NCI-H69 (cell line): Measurements from ENCODE around the gene VPS13D.

Experiments used
- DNase-seq: peaks from one replicate; lab custom pipeline; 2025; lab: John Stamatoyannopoulos, UW

The VPS13D gene

GRCh38 chr1:12228979-12229378, 851 bp upstream of the VPS13D start:
- no peak for DNase-seq

GRCh38 chr1:12229386-12229834, 420 bp upstream of the VPS13D start:
- DNase-seq = no peak

GRCh38 chr1:12230549-12231275, 882 bp downstream of the VPS13D start:
- DNase-seq = peak; percentile 3

- no peak for DNase-seq
Measured at GRCh38 chr1:12231276-12231595, 1.4 kb downstream of the VPS13D start.

GRCh38 chr1:12232221-12232620, 2.4 kb downstream of the VPS13D start:
- no peak for DNase-seq

- no peak for DNase-seq
Measured at GRCh38 chr1:12244078-12244477, 14.2 kb downstream of the VPS13D start.

GRCh38 chr1:12244585-12244984, 14.8 kb downstream of the VPS13D start:
- no peak for DNase-seq

- no peak for DNase-seq
Measured at GRCh38 chr1:12245116-12245515, 15.3 kb downstream of the VPS13D start.

- DNase-seq = no peak
Measured at GRCh38 chr1:12245733-12246132, 15.9 kb downstream of the VPS13D start.

- DNase-seq = no peak
Measured at GRCh38 chr1:12246584-12246983, 16.8 kb downstream of the VPS13D start.

- no peak for DNase-seq
Measured at GRCh38 chr1:12249181-12249580, 19.4 kb downstream of the VPS13D start.

GRCh38 chr1:12249748-12250147, 19.9 kb downstream of the VPS13D start:
- no peak for DNase-seq

- no peak for DNase-seq
Measured at GRCh38 chr1:12251442-12251841, 21.6 kb downstream of the VPS13D start.

- DNase-seq = no peak
Measured at GRCh38 chr1:12255913-12256312, 26.1 kb downstream of the VPS13D start.

- DNase-seq = no peak
Measured at GRCh38 chr1:12258272-12258671, 28.4 kb downstream of the VPS13D start.

GRCh38 chr1:12269351-12269750, 39.5 kb downstream of the VPS13D start:
- no peak for DNase-seq

GRCh38 chr1:12271033-12271432, 41.2 kb downstream of the VPS13D start:
- no peak for DNase-seq

GRCh38 chr1:12272770-12273169, 42.9 kb downstream of the VPS13D start:
- DNase-seq = peak; percentile 79

- DNase-seq = peak; percentile 0
Measured at GRCh38 chr1:12275370-12275769, 45.5 kb downstream of the VPS13D start.

- DNase-seq = no peak
Measured at GRCh38 chr1:12276225-12276624, 46.4 kb downstream of the VPS13D start.

- DNase-seq = peak; percentile 22
Measured at GRCh38 chr1:12279003-12279402, 49.2 kb downstream of the VPS13D start.

- DNase-seq = no peak
Measured at GRCh38 chr1:12279728-12280464, 50.1 kb downstream of the VPS13D start.

GRCh38 chr1:12282142-12282541, 52.3 kb downstream of the VPS13D start:
- no peak for DNase-seq

- DNase-seq = no peak
Measured at GRCh38 chr1:12284486-12284885, 54.7 kb downstream of the VPS13D start.
